ENCODE results near the gene PPM1H. TPM values are rescaled to one million over a fixed set of nuclear protein-coding genes. Genes with fewer than 3 reads are reported as not detected.
A peak's percentile ranks its signal among the peaks of the same experiment; 100 is the strongest.

The PPM1H gene
- total RNA-seq, 4 donors from 2014 or later = 0.09 to 7.6 (median 0.76) TPM; not detected in 1

GRCh38 chr12:62697893-62698292, 237.1 kb downstream of the PPM1H start:
- WGBS, 2 donors = 75 to 94% methylated on average over 1 of the region's 1 CpG
- H3K36me3 ChIP-seq = no peaks in the 10 kb centered on the region
- H3K4me1 ChIP-seq = peaks cover 0 to 24% (median 10%) of the 10 kb centered on the region in 3 donors
- H3K9me3 ChIP-seq = no peaks in the 10 kb centered on the region
- intact Hi-C loops (cut with DNase I) = no loop called here
- H3K27me3 ChIP-seq = no peaks in the 10 kb centered on the region
- H3K27ac ChIP-seq = peak overlapping the region in 2 of 4 donors; percentile 13 to 36
- DNase-seq = no peak
- H3K4me3 ChIP-seq = no peak overlapping the region
- no peak for TF ChIP-seq CTCF (IDR thresholded peaks at IDR 0.05)
- TF ChIP-seq POLR2A (IDR thresholded peaks at IDR 0.05) = no peak

GRCh38 chr12:62695696-62696095, 239.3 kb downstream of the PPM1H start:
- 79 to 93% methylated on average over 2 of the region's 2 CpGs for WGBS, 2 donors
- no peak overlapping the region for H3K4me3 ChIP-seq
- H3K27ac ChIP-seq = no peak overlapping the region
- H3K4me1 ChIP-seq = peaks cover 0 to 17% (median 0%) of the 10 kb centered on the region in 3 donors
- no peaks in the 10 kb centered on the region for H3K36me3 ChIP-seq
- intact Hi-C loops (cut with DNase I) = no loop called here
- TF ChIP-seq CTCF (IDR thresholded peaks at IDR 0.05) (no peak), POLR2A (IDR thresholded peaks at IDR 0.05) (no peak)
- no peaks in the 10 kb centered on the region for H3K9me3 ChIP-seq
- no peaks in the 10 kb centered on the region for H3K27me3 ChIP-seq
- no peak for DNase-seq

DNA sequence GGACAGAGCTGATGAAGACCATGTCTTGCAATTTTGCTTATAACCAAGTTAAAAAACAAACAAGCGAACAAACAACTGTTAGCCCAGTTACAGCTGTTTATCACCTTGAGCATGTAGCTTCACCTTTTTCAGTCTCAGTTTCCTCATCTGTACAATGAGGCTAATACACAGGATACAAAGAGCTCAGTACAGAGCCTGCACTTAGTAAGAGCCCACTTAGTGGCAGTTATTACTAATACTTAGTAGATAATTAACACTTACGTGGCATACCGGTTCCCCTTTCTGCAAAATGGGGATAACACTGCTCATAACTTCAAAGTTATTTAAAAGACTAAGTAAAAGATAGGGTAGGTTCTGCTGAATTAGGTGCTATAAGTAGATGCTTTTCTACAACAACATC, 240.3 kb downstream of the PPM1H start:
- H3K36me3 ChIP-seq = no peaks in the 10 kb centered on the region
- H3K4me1 ChIP-seq = peaks cover 0 to 17% (median 0%) of the 10 kb centered on the region in 3 donors
- H3K27me3 ChIP-seq = no peaks in the 10 kb centered on the region
- no peaks in the 10 kb centered on the region for H3K9me3 ChIP-seq
- TF ChIP-seq CTCF (IDR thresholded peaks at IDR 0.05) (no peak), POLR2A (IDR thresholded peaks at IDR 0.05) (no peak)
- no peak overlapping the region for H3K4me3 ChIP-seq
- no peak for DNase-seq
- WGBS, 2 donors = 86 to 91% methylated on average over 3 of the region's 3 CpGs
- intact Hi-C loops (cut with DNase I) = no loop called here
- H3K27ac ChIP-seq = no peak overlapping the region

GRCh38 chr12:62694116-62694515, 240.8 kb downstream of the PPM1H start:
- Histone ChIP-seq H3K27ac (no peak overlapping the region), H3K27me3 (no peaks in the 10 kb centered on the region), H3K4me3 (no peak overlapping the region), H3K36me3 (no peaks in the 10 kb centered on the region), H3K4me1 (peaks cover 0 to 19% (median 0%) of the 10 kb centered on the region in 3 donors), H3K9me3 (no peaks in the 10 kb centered on the region)
- no peak for DNase-seq
- TF ChIP-seq CTCF (IDR thresholded peaks at IDR 0.05) (no peak), POLR2A (IDR thresholded peaks at IDR 0.05) (no peak)
- 75 to 76% methylated on average over 3 of the region's 3 CpGs for WGBS, 2 donors
- intact Hi-C loops (cut with DNase I) = no loop called here

GRCh38 chr12:62693376-62694050, 241.4 kb downstream of the PPM1H start:
- Histone ChIP-seq H3K27me3 (no peaks in the 10 kb centered on the region), H3K27ac (no peak overlapping the region), H3K4me3 (no peak overlapping the region), H3K36me3 (no peaks in the 10 kb centered on the region), H3K9me3 (no peaks in the 10 kb centered on the region), H3K4me1 (peaks cover 0 to 21% (median 0%) of the 10 kb centered on the region in 3 donors)
- DNase-seq = no peak
- intact Hi-C loops (cut with DNase I) = no loop called here
- 62 to 71% methylated on average over 11 to 13 of the region's 15 CpGs for WGBS, 2 donors
- TF ChIP-seq CTCF (IDR thresholded peaks at IDR 0.05) = no peak
- no peak for TF ChIP-seq POLR2A (IDR thresholded peaks at IDR 0.05)
